Muscle layer of duodenum (tissue), 2 donors: ENCODE data around the gene GOLT1A.

Source experiments
- H3K27ac ChIP-seq: one replicate; pipeline ENCODE4 v1.7.0; 2013; ENCODE audit warnings: mild to moderate bottlenecking, low read length
- H3K27me3 ChIP-seq: one replicate; pipeline ENCODE4 v1.7.0; 2013; ENCODE audit warnings: low read depth, mild to moderate bottlenecking, control low read depth, low read length
- H3K36me3 ChIP-seq, 2 donors: one replicate each; pipeline ENCODE4 v1.7.0; 2013; ENCODE audit warnings: low read length in 2 of 2, control low read depth in 1 of 2, mild to moderate bottlenecking in 1 of 2; ENCODE audit not compliant: insufficient read depth in 2 of 2, control insufficient read depth in 1 of 2
- H3K4me1 ChIP-seq, 2 donors: one replicate each; pipeline ENCODE4 v1.7.0; 2013; ENCODE audit warnings: low read length in 2 of 2, mild to moderate bottlenecking in 2 of 2, control low read depth in 1 of 2, moderate library complexity in 1 of 2; ENCODE audit not compliant: insufficient read depth in 2 of 2, control insufficient read depth in 1 of 2
- H3K4me3 ChIP-seq, 2 donors: one replicate each; pipeline ENCODE4 v1.7.0; 2013; ENCODE audit warnings: low read length in 2 of 2, low read depth in 1 of 2, mild to moderate bottlenecking in 1 of 2
- H3K9me3 ChIP-seq, 2 donors: one replicate each; pipeline ENCODE4 v1.7.0; 2013; ENCODE audit warnings: low read length in 2 of 2, control low read depth in 1 of 2, mild to moderate bottlenecking in 1 of 2; ENCODE audit not compliant: control insufficient read depth in 1 of 2
- donor health status: healthy.

GOLT1A gene

DNA sequence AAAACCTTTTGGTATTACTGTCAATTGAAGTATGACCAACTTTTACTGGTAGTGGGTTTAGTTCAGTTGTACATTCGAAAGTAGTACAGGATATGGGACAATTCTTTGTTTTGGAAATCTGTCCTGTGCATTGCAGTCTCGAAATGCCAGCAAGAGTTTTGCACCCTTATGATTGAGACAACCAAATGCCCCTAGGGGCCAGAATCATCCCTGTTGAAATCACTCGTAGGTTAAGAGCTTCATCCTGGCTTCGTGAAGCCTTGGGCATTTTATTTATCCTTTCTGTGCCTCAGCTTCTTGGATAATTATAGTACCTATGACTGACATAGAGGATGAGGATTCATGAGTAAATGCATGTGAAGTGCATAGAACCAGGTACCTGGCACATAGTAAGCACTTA, 2.4 kb upstream of the GOLT1A start:
- Histone ChIP-seq H3K27me3 (peaks cover 3% of the 10 kb centered on the region), H3K36me3 (no peaks in the 10 kb centered on the region), H3K4me3 (no peak overlapping the region), H3K27ac (no peak overlapping the region), H3K9me3 (no peaks in the 10 kb centered on the region), H3K4me1 (peaks cover 0 to 9% of the 10 kb centered on the region in 2 donors)

DNA sequence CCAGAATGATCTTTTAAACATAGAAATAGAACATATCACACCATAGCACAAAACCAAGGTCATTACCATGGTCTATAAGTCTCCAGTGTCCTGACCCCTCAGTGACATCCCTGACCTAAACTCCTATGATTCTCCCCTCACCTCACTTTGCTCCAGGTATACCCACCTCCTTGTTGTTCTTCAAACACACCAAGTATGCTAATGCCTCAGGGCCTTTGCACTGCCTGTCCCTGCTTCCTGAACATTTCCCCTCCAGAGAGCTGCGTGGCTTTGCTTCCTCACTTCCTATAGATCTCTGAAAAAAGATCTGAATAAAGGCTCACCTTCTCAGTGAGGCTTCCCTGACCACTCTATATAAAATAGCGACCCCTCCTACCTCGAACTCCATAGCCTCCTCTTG, 1.1 kb downstream of the GOLT1A start:
- Histone ChIP-seq H3K36me3 (no peaks in the 10 kb centered on the region), H3K4me3 (no peak overlapping the region), H3K27ac (no peak overlapping the region), H3K4me1 (peaks cover 0 to 9% of the 10 kb centered on the region in 2 donors), H3K9me3 (no peaks in the 10 kb centered on the region), H3K27me3 (peaks cover 3% of the 10 kb centered on the region)

DNA sequence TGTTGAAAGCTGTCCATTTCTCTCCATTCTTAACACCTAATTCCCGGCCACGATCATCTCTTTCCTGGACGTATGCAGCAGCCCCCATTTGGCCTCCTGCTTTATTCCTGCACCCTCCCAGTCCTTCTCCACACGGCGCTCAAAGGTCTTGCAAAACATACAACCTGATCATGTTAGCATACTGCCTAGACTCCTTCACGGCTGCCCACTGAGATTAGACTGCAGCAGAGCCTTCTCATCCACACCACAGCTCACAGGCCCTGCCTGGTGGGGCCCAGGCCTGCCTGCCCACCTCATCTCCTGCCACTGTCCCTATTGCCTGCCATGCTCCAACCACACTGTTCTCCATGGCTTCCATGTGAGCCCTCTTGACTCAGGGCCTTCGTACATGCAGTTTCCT, 2.7 kb downstream of the GOLT1A start:
- Histone ChIP-seq H3K4me3 (no peak overlapping the region), H3K36me3 (no peaks in the 10 kb centered on the region), H3K4me1 (peaks cover 0 to 9% of the 10 kb centered on the region in 2 donors), H3K9me3 (no peaks in the 10 kb centered on the region), H3K27me3 (peaks cover 3% of the 10 kb centered on the region), H3K27ac (no peak overlapping the region)

DNA sequence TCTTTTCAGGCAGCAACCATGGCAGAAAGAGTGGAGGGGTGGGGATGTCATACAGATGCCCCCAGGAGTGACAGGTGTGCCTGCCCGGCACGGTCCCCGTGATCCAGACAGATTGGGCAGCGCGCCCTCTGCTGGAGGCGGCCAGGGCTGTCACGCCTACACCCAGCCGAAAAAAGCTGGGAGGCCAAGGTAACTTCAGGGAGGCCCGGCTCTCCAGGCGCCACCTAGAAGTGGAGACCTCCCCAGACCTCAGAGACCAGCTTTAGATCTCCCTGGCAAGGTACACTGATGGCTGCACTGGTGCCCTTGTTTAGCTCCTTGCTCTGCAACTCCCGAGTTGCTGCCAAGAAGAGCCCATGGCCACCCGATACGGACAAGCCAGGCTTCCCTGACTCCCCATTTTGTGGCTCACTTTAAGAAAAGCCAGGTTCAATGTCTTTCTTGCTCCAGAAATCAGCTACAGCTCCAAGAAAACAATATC, 6.6 kb downstream of the GOLT1A start:
- Histone ChIP-seq H3K27ac (no peak overlapping the region), H3K4me3 (no peak overlapping the region), H3K9me3 (no peaks in the 10 kb centered on the region), H3K27me3 (peaks cover 3% of the 10 kb centered on the region), H3K36me3 (no peaks in the 10 kb centered on the region), H3K4me1 (no peaks in the 10 kb centered on the region)

DNA sequence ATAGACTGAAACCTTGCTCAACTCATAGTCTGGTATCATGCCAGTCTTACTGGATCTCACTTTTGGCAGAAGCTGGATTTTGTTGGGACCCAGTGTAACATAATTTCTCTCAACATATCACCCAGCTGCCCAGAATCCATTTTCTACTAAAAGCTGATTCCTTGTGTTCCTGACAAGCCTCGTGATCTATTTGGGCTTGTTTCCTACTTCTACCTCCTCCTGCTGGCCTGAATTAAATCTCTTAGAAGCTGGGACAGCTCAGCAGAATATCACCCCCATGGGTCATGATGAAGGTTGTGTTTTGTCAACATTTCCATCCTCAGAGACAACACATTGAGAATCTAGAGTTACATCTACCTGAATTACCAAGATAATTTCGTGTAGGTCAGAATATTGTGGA, 7.7 kb downstream of the GOLT1A start:
- no peak overlapping the region for H3K27ac ChIP-seq
- no peaks in the 10 kb centered on the region for H3K9me3 ChIP-seq
- no peaks in the 10 kb centered on the region for H3K4me1 ChIP-seq
- no peaks in the 10 kb centered on the region for H3K36me3 ChIP-seq
- H3K4me3 ChIP-seq = no peak overlapping the region
- H3K27me3 ChIP-seq = peaks cover 3% of the 10 kb centered on the region

DNA sequence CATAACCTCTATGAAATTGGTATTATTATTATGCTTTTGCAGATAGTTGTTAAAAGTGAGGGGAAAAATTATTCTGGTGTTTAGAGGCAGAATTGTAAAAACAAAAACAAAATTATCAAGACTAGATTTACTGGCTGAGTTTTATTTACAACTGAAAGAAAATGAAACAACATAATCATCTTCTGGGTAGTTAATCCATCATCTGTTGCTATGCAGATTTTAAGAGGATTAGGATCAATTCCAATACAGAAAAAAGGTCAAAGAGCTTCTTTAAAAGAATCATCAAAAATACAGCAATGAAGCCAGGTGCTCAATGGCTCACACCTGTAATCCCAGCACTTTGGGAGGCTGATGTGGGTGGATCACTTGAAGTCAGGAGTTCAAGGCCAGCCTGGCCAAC, 8.3 kb downstream of the GOLT1A start:
- Histone ChIP-seq H3K36me3 (no peaks in the 10 kb centered on the region), H3K4me3 (no peak overlapping the region), H3K27ac (no peak overlapping the region), H3K9me3 (no peaks in the 10 kb centered on the region), H3K27me3 (peaks cover 3% of the 10 kb centered on the region), H3K4me1 (no peaks in the 10 kb centered on the region)

DNA sequence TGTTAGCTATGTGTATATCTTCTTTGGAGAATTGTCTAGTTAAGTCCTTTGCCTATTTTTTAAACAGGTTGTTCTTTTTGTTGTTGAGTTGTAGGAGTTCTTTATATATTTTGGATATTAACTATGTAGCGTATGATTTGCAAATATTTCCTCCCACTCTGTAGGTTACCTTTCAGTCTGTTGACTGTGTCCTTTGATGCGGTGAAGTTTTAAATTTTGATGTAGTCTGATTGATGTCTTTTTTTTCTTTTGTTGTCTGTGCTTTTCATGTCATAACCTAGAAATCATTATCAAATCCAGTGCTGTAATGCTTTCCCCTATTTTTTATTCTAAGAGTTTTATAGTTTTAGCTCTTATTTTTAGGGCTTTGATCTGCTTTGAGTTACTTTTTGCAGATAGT, 8.8 kb downstream of the GOLT1A start:
- Histone ChIP-seq H3K4me3 (no peak overlapping the region), H3K27me3 (peaks cover 3% of the 10 kb centered on the region), H3K36me3 (no peaks in the 10 kb centered on the region), H3K9me3 (no peaks in the 10 kb centered on the region), H3K4me1 (no peaks in the 10 kb centered on the region), H3K27ac (no peak overlapping the region)

DNA sequence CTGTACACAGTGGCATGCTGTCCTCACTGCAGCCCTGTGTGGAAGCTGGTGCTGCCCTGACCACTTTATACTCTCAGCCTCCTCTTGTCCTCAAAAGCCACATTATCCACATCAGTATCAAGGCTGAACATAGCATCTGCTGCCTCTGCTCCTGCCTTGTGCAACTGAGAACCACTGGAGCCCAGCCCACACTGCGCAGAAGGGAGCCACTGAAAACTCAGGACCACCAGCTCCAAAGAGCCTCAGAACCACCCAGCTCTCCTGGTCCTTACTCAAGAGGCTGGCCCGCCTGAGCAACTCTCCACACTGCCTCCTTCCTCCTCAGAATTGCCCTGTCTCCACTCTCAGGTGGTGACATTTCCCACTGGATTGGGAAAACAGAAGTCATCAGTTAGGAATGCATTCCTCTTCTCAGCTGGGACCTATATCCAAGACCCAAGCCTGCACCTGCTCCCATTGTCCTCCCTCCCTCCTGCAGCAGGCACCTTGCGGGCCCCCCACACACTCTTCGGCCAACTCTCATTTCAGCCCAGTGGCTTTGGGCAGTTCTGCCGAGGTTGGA, 10.5 kb downstream of the GOLT1A start:
- peaks cover 3% of the 10 kb centered on the region for H3K27me3 ChIP-seq
- H3K36me3 ChIP-seq = no peaks in the 10 kb centered on the region

DNA sequence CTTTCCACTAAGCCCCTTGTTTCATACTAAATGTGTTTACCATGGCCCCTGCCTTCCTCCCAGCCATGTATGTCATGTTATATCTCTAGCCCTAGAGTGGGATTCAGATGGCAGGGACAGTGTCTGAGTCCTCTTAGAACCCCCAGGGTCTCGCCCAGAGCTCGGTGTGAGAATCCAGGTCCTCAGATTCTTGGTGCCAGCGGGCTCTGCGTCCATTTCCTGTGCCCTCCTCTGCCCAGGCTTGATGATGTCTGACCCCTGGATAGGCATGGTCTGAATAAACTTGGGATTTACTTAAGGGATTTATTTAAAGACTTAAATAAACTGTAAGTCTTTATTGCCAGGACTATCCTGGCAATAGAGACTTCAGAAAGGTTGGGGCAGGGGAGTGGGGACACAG, 11.3 kb downstream of the GOLT1A start:
- H3K27ac ChIP-seq = no peak overlapping the region
- H3K4me1 ChIP-seq = no peaks in the 10 kb centered on the region
- H3K4me3 ChIP-seq = no peak overlapping the region
- H3K9me3 ChIP-seq = no peaks in the 10 kb centered on the region
- H3K27me3 ChIP-seq = peaks cover 3% of the 10 kb centered on the region
- no peaks in the 10 kb centered on the region for H3K36me3 ChIP-seq

More for the DNA sequence above, 10.5 kb downstream of the GOLT1A start:
- H3K9me3 ChIP-seq = no peaks in the 10 kb centered on the region
- no peak overlapping the region for H3K4me3 ChIP-seq
- no peak overlapping the region for H3K27ac ChIP-seq
- H3K4me1 ChIP-seq = no peaks in the 10 kb centered on the region

DNA sequence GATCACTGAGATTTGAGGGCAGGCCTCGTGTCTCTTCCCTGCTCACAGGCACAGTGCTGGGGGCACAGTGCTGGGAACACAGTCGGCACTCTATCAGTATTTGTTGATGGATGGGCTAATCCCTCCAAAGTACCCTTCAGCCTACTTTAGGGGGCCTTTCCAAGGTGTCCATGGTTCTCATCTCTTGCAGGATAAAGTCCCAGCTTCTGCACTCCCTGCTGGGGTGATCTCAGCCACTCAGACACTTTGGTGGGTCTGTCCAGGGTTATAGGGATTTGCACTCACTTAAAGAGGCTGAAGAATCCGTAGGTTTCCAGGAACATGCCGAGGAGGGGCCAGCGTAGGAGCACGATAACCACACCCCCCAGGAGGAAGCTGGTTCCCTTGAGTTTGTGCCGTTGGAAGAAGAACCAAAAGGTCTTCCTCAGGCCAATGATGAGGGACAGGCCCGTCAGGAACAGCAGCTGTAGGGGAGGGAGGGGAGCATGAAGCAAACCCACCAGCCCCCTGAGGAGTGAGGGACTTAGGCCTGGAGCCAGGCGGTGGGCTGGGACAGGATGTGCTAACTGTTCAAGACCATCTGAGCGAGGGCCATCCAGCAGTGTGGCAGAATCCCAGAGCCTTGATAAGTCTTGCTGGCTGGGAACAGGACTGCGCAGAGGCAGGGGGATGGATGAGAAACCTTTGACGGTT, 12.3 kb downstream of the GOLT1A start:
- peaks cover 3% of the 10 kb centered on the region for H3K27me3 ChIP-seq
- H3K4me1 ChIP-seq = no peaks in the 10 kb centered on the region
- H3K9me3 ChIP-seq = no peaks in the 10 kb centered on the region
- no peak overlapping the region for H3K4me3 ChIP-seq
- no peak overlapping the region for H3K27ac ChIP-seq
- no peaks in the 10 kb centered on the region for H3K36me3 ChIP-seq

DNA sequence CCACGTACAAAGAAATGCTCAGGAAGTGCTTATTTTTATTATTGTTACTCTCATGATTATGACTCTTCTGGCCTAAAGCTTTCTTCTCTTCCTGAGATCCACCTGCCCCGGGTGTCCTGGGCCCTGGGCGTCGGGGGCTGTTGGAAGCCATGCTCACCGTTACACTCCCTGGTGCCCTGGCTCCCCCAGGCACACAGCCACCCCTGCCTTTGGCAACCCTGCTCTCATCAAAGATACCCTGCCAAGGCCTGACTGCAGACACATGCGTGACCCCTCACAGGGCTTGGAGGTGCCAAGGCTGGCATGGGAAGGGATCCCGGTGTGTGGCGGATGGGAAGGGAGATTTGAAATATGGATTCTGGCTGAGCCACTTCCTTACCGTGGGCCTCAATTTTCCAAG, 14.2 kb downstream of the GOLT1A start:
- H3K4me3 ChIP-seq = no peak overlapping the region
- no peaks in the 10 kb centered on the region for H3K4me1 ChIP-seq
- no peaks in the 10 kb centered on the region for H3K36me3 ChIP-seq
- peaks cover 3% of the 10 kb centered on the region for H3K27me3 ChIP-seq
- no peaks in the 10 kb centered on the region for H3K9me3 ChIP-seq
- H3K27ac ChIP-seq = no peak overlapping the region
